Islet of Langerhans (tissue), 1 donor: ENCODE results near the gene PIK3C3.
"Not testable (repeated sequence)": the region's sequence is repeated elsewhere in the genome, so short reads cannot be mapped to it uniquely, and the experiment has no call there.

Experiments used
- FAIRE-seq: peaks from one replicate; lab custom pipeline; 2011; peaks lifted over from hg19 to GRCh38; lab: Jason Lieb, UNC

Gene PIK3C3

GRCh38 chr18:42080340-42080739, 125.3 kb downstream of the PIK3C3 start:
- FAIRE-seq = no peak

GRCh38 chr18:42082415-42083234, 127.6 kb downstream of the PIK3C3 start:
- no peak for FAIRE-seq

GRCh38 chr18:42086288-42086687, 131.3 kb downstream of the PIK3C3 start:
- FAIRE-seq = no peak

- FAIRE-seq = no peak
Measured at GRCh38 chr18:42087235-42087634, 132.2 kb downstream of the PIK3C3 start.

- no peak for FAIRE-seq
Measured at GRCh38 chr18:42087876-42088275, 132.8 kb downstream of the PIK3C3 start.

- no peak for FAIRE-seq
Measured at GRCh38 chr18:42092848-42093247, 137.8 kb downstream of the PIK3C3 start.

- FAIRE-seq = no peak
Measured at GRCh38 chr18:42094875-42095274, 139.8 kb downstream of the PIK3C3 start.

GRCh38 chr18:42095732-42096377, 140.8 kb downstream of the PIK3C3 start:
- no peak for FAIRE-seq

GRCh38 chr18:42100248-42100647, 145.2 kb downstream of the PIK3C3 start:
- no peak for FAIRE-seq

- FAIRE-seq = no peak
Measured at GRCh38 chr18:42100911-42101310, 145.9 kb downstream of the PIK3C3 start.

- FAIRE-seq = no peak
Measured at GRCh38 chr18:42105394-42105793, 150.4 kb downstream of the PIK3C3 start.

GRCh38 chr18:42106784-42107183, 151.8 kb downstream of the PIK3C3 start:
- FAIRE-seq = no peak

- FAIRE-seq = no peak
Measured at GRCh38 chr18:42107287-42107686, 152.3 kb downstream of the PIK3C3 start.

GRCh38 chr18:42107691-42108450, 152.8 kb downstream of the PIK3C3 start:
- FAIRE-seq = no peak

- not testable (repeated sequence) for FAIRE-seq
Measured at GRCh38 chr18:42112147-42112546, 157.1 kb downstream of the PIK3C3 start.

GRCh38 chr18:42112657-42113420, 157.8 kb downstream of the PIK3C3 start:
- no peak for FAIRE-seq

GRCh38 chr18:42113529-42114191, 158.6 kb downstream of the PIK3C3 start:
- no peak for FAIRE-seq

GRCh38 chr18:42114310-42114943, 159.4 kb downstream of the PIK3C3 start:
- peak; percentile 96 for FAIRE-seq

GRCh38 chr18:42126586-42126985, 171.6 kb downstream of the PIK3C3 start:
- FAIRE-seq = no peak

GRCh38 chr18:42131066-42131929, 176.3 kb downstream of the PIK3C3 start:
- FAIRE-seq = no peak
